Measurements from ENCODE around the gene AMPH.

- TF ChIP-seq CTCF (IDR thresholded peaks at IDR 0.05) (no peak), POLR2A (IDR thresholded peaks at IDR 0.05) (no peak)
These were observed 30.4 kb downstream of the AMPH start for GRCh38 chr7:38600741-38601140.

Data from thyroid gland (tissue), 4 donors.